ENCODE data around the gene ZNF383.
"Not testable (repeated sequence)": the region's sequence is repeated elsewhere in the genome, so short reads cannot be mapped to it uniquely, and the experiment has no call there.

ZNF383 gene

DNA sequence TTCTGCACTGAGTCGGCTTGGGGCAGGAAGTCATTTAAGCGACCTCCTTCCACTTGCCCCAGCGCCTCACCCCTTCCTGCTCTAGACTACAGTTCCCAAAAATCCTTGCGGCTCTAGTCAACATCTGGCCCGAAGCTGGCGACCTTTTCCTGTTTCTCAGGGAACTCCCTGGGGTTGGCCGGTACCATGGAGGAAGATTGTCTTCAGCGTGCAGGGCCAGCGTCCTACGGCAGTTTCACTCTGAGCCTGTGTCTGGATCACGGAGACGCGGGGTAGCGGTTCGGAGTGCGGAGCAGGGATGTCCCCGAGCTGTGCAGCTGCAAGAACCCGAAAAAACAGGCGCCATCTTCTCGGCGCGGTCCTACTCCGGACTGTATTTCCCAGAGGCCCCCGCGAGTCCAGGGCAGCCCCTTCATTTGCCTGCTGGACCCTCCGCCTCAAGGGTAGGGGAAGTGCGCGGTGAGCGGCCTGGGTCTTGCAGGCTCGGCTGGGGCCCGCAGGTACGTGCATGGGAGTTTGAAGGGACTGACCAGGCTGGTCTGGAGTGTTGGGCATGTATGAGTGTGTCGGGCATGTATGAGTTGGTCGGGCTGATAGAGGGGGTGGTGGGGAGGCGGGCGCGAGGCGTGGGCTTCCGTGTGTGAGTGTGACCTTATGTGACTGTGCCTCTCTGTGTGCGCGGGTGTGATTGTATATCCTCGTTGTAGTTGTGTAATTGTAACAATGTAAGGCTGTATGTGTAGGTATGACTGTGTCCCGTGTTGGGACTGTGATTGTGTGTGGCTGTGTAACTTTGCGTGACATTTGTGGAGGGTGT is at the start of gene ZNF383:
ZNF383 (plus strand) TSS at position 440 of the 817 bp plus-strand sequence. CDS start 12,240 bp downstream, outside the sequence.
- peak; percentile 93 to 95 for DNase-seq

DNA sequence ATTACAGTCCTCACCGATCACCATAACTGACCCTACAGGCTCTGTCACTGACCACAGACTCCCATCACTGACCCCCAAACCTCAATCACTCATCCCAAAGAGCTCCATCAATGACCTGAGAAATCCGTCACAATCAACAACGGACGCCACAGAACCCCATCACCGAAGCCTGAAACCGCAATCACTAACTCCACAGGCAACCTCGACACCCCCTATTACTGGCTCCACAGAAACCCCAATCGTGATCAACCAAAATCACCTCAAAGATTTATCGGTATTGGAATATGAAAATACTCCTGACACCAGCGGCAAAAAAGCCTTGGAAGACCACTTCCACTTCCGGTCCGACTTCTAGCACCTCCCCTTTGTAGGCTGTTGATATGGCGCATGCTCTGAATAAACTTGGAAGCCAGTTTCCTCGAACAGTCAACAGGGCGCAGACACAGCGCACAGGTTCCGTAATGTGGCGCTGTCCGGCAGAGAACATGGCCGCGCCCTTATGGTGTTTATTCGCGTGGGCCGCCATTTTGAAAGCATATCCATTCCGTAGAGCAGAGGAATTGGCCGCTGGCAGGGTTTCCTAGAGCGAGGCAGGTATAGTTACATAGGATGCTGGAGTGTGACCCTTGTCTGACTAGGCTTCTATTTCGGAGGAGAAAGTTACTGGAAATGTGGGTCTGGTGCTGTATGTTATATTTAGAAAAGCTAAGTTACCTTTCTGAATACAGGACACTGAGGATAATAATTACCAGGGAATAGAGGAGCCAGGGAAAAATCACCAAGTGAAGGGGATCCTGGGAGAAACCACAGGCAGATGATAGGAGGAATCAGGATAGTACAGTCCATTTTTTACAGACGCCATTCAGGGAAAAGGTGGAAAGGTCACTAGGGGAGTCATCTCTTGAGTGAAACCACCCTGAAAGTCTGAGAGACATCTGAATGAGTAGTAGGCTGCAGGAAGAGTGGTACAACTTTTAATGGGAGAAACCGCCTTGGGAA is 45.3 kb upstream of the ZNF383 start, which contains the start of gene ZNF585A:
ZNF585A (minus strand) TSS at position 328 of the 999 bp plus-strand sequence. CDS start 2,785 bp downstream, outside the sequence.
- peak; percentile 97 to 99 for DNase-seq

GRCh38 chr19:37186071-37186470 is 31.9 kb upstream of the ZNF383 start:
- not testable (repeated sequence) for DNase-seq

- not testable (repeated sequence) for DNase-seq
These were observed 22.8 kb upstream of the ZNF383 start for GRCh38 chr19:37195248-37195647.

DNA sequence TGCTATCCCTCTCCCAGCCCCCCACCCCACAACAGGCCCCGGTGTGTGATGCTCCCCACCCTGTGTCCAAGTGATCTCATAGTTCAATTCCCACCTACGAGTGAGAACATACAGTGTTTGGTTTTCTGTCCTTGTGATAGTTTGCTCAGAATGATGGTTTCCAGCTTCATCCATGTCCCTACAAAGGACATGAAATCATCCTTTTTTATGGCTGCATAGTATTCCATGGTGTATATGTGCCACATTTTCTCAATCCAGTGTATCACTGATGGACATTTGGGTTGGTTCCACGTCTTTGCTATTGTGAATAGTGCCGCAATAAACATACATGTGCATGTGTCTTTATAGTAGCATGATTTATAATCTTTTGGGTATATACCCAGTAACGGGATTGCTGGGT is 20.9 kb upstream of the ZNF383 start:
- not testable (repeated sequence) for DNase-seq

DNA sequence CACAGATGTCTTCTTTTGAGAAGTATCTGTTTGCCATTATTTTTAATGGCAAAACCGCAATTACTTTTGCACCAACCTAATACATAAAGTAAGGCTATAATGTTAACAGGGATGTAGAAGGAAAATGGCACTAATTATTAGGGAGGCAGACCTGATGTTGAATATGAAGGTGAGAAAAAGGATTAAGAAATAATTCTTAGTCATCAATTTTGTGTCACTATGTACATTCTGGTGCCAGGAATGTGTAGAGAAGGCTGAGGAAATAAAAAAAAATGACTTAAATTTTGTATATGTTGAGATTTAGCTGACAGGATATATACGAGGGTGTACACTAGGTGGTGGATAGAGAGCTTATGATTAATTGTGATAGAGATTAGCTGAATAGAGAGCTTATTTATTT is 20.2 kb upstream of the ZNF383 start:
- no peak for DNase-seq

DNA sequence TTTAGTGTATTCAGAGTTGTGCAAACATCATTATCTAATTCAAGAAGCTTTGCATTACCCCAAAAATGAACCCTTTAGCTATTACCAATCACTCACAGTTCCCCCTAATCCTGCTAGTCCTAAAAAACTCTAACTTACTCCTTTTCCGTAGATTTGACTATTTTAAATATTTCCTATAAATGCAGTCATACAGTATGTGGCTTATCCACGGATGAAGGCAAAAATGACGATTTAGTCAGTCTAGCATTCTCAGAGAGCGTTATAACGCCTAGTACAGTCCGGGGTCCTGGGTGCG is 587 bp upstream of the ZNF383 start:
- DNase-seq: no peak

GRCh38 chr19:37218592-37218935 is 550 bp downstream of the ZNF383 start:
- DNase-seq: no peak

DNA sequence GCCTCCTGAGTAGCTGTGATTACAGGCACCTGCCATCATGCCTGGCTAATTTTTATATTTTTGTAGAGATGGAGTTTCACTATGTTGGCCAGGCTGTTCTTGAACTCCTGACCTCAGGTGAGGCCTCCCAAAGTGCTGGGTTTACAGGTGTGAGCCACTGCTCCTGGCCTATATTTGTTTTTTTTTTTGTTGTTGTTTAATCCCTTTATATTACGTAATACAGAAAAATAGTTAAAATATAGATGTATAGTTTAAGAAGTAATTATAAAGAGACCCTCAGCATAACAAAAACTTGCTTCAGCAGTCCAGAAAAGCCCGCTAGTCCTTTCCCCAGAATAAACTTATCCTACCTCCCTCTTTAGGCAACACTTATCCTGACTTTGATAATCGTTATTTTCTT is 2.4 kb downstream of the ZNF383 start:
- no peak for DNase-seq

DNA sequence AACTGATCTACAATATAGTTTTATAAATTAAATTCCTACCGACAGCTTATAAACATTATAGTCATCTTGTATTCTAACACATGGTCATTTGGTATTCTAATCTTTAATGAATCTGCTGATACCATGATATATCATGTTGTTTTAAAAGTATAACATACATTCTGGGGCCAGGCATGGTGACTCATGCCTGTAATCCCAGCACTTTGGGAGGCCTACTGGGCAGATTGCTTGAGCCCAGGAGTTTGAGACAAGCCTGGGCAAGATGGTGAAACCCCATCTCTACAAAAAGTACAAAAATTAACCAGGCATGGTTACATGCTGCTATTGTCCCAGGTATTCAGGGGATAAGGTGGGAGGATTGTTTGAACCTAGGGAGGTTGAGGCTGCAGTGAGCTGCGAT is 3.1 kb downstream of the ZNF383 start:
- DNase-seq: no peak

GRCh38 chr19:37226248-37226647 is 8.2 kb downstream of the ZNF383 start:
- no peak for DNase-seq

GRCh38 chr19:37227996-37228395 is 10.0 kb downstream of the ZNF383 start:
- peak in 1 of 2 experiments; percentile 11 for DNase-seq

- no peak for DNase-seq
These were observed 25.2 kb downstream of the ZNF383 start for GRCh38 chr19:37243206-37243632.

DNA sequence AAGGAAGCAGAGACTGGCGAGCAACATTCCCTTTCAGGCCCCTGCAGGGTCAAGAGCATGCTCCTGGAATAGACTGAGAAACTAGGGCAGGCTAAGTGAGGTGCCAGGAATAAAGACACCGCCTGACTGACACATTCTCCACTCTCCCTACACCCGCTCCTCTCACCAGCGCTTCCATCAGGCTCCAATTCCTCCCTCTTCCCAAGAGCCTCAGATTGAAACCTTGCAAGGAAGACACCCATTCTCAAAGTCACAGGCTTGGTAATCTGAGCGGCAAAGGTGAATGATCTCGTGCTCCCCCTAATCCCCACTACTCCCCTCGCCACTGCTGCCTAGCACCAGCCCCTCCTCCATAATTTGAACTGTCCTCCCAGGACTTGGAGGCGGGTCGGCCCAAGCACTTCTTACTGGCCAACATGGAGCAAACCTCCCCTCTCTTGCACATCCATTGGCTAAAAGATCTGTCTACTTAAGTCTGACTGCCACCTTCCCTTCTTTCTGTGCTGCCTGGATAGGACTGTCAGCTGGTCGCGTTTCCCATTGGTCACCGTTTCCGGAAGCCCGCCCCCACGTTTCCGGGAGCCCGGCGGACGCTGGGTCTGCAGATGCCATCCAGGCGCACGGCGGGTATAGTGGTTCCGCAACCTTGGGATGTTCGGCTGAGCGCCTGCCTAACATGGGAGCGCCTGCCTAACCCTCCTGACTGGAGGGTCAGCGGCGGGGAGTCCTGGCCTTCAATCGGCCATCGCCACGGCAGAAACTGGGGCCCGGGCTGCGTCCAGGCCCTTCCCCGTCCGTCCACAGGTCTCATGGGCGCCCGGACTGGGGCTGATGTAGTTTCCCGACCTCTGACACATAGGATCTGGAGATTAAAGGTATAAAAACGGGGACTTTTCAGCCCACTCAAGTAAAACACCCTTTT is 33.6 kb downstream of the ZNF383 start:
- peak; percentile 98 to 99 for DNase-seq

GRCh38 chr19:37263028-37263427 is 45.0 kb downstream of the ZNF383 start:
- DNase-seq: not testable (repeated sequence)

DNA sequence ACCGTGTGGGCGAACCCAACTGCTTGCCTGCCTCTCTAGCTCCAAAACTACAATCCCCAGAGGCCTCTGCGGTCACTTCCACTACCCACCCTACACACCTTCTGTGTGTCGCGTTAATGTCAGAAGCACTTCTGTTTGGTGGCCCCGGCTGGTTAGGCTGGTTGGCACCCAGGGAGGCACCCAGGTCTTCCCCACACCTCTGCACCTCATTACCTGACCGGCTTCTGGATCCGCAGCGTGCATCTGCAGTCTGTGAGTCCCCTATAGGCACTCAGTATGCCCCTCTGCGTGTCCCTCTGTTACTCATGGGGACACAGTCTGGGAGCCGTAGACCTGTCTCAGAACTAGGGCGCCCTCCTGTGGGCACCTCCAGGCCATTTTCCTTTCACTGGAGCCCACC is 49.0 kb downstream of the ZNF383 start:
- DNase-seq: not testable (repeated sequence)

DNA sequence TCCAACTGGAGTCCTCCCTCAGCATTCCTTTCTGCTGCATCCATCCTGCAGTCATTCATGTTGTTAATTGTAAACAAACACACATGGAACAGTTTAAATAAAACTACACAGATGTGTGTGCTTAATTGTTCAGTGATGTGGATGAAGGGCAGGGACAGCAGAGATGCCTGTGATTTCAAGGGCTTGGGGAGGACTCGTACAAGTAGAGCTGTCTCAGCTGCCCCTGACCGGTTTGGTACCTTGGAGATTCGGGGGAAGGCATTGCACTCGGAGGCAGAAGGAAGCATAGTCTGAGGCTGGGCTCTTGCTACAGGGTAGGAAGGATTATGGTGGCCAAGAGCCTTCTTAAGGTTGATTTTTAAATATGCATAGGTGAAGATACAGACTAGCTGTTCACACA is 49.7 kb downstream of the ZNF383 start:
- not testable (repeated sequence) for DNase-seq

DNA sequence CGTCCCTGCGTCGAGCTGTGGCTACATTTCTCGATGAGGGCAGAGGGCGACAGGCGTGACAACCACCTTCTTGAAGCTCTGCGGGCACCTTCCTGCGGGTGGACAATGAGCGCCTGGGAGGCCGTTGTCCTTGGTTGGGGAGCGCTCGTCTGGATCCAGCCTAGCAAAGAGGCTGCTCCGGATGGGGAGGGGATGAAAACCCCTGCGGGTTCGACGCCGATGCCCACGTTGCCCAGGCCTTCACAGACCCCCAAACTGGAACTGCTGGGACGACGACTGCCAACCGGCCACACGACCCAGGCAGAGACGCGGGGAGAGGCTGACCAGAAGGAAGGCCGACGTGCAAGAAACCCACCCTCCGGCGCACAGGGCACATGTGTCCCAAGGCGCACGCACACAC is 62.6 kb downstream of the ZNF383 start:
- not testable (repeated sequence) for DNase-seq

- DNase-seq: not testable (repeated sequence)
These were observed 66.0 kb downstream of the ZNF383 start for GRCh38 chr19:37284020-37284419.

GRCh38 chr19:37289229-37289628 is 71.2 kb downstream of the ZNF383 start:
- not testable (repeated sequence) for DNase-seq

DNA sequence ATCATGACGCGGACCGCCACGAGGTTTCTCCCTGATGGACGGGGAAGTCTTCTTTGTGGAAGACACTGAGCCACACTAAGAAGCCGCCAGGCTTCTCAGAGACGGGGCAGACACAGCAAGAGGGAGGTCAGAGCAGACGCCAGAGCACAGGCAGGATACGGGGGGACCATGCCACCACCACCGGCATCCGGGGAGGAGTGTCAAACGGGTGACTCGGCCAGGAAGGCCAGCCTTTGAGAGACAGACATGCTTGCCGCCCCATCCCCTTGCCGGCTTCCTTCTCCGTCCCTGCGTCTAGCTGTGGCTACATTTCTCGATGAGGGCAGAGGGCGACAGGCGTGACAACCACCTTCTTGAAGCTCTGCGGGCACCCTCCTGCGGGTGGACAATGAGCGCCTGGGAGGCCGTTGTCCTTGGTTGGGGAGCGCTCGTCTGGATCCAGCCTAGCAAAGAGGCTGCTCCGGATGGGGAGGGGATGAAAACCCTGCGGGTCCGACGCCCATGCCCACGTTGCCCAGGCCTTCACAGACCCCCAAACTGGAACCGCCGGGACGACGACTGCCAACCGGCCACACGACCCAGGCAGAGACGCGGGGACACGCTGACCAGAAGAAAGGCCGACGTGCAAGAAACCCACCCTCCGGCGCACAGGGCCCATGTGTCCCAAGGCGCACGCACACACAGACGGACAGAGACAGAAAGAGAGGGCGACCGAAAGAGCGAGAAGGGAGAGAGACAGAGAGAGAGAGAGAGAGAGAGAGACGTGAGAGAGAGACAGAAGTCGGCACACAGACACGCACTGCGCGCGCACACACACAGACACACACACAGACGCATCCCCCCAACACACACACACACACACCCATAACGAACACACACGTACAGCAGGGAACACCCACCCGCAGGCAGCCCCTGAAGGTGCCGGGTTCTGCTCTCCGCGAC is 75.3 kb downstream of the ZNF383 start:
- DNase-seq: not testable (repeated sequence)

Measured in NCI-H524 (cell line).